ENCODE results near the gene SLC18B1.

GRCh38 chr6:132751828-132752227 is 46.6 kb downstream of the SLC18B1 start:
- TF ChIP-seq CTCF (conservative IDR thresholded peaks at IDR 0.05; ENCODE audit: low read length) (no peak), EZH2phosphoT487 (IDR thresholded peaks at IDR 0.05; ENCODE audit: borderline replicate concordance, low read depth, low read length) (no peak)
